ENCODE measurements around the gene CD300LB.

CD300LB gene

DNA sequence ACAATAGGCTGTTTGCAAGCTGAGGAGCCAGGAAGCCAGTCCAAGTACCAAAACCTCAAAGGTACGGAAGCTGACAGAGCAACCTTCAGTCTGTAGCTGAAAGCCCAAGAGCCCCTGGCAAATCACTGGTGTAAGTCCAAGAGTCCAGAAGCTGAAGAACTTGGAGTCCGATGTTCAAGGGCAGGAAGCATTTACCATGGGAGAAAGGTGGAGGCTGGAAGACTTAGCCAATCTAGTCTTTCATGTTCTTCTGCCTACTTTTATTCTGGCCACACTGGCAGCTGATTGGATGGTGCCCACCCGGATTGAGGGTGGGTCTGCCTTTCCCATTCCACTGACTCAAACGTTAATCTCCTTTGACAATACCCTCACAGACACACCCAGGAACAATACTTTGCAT lies 15.3 kb downstream of the CD300LB start:
- Histone ChIP-seq H2AFZ (no peak overlapping the region), H3K36me3 (ENCODE audit: control insufficient read depth, insufficient read depth, low read length) (no peaks in the 10 kb centered on the region), H3K9me3 (ENCODE audit: control insufficient read depth, low read length) (no peaks in the 10 kb centered on the region), H3K4me3 (ENCODE audit: low read depth, low read length) (no peak overlapping the region), H3K4me1 (no peaks in the 10 kb centered on the region), H3K4me2 (ENCODE audit: low read length) (no peak overlapping the region), H3K9ac (no peak overlapping the region), H3K79me2 (no peaks in the 10 kb centered on the region), H3K27me3 (ENCODE audit: control insufficient read depth, insufficient read depth, low read length) (no peaks in the 10 kb centered on the region), H3K27ac (no peak overlapping the region)
- TF ChIP-seq, protein P1, sequence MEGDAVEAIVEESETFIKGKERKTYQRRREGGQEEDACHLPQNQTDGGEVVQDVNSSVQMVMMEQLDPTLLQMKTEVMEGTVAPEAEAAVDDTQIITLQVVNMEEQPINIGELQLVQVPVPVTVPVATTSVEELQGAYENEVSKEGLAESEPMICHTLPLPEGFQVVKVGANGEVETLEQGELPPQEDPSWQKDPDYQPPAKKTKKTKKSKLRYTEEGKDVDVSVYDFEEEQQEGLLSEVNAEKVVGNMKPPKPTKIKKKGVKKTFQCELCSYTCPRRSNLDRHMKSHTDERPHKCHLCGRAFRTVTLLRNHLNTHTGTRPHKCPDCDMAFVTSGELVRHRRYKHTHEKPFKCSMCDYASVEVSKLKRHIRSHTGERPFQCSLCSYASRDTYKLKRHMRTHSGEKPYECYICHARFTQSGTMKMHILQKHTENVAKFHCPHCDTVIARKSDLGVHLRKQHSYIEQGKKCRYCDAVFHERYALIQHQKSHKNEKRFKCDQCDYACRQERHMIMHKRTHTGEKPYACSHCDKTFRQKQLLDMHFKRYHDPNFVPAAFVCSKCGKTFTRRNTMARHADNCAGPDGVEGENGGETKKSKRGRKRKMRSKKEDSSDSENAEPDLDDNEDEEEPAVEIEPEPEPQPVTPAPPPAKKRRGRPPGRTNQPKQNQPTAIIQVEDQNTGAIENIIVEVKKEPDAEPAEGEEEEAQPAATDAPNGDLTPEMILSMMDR (IDR thresholded peaks at IDR 0.05): no peak

DNA sequence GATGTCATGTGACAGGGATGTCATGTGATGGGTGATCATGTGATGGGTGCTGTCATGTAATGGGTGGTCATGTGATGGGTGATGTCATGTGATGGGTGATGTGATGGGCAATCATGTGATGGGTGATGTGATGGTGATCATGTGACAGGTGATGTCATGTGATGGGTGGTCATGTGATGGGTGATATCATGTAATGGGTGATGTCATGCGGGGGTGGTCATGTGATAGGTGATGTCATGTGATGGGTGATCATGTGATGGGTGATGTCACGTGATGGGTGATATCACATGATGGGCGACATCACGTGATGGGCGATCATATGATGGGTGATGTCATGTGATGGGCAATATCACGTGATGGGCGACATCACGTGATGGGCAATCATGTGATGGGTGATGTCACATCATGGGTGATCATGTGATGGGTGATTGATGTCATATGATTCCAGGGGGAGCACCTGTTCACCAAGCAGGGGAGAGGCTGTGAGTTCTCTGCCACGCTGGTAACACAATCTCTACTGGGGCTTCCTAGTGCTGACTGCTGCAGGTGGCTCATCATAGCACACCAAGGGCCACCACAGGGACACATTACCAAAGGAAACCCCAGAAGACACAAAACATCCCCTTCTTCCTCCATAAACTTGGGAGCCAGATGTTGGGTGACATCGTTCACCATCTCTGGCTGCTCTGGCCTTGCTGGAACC lies 16.5 kb downstream of the CD300LB start:
- H3K9ac ChIP-seq: no peak overlapping the region
- no peak overlapping the region for H3K4me3 ChIP-seq (ENCODE audit: low read depth, low read length)
- no peaks in the 10 kb centered on the region for H3K9me3 ChIP-seq (ENCODE audit: control insufficient read depth, low read length)
- no peak overlapping the region for H3K27ac ChIP-seq
- TF ChIP-seq, protein P1 (IDR thresholded peaks at IDR 0.05): no peak
- no peaks in the 10 kb centered on the region for H3K4me1 ChIP-seq
- no peak overlapping the region for H2AFZ ChIP-seq
- no peaks in the 10 kb centered on the region for H3K36me3 ChIP-seq (ENCODE audit: control insufficient read depth, insufficient read depth, low read length)
- H3K79me2 ChIP-seq: no peaks in the 10 kb centered on the region
- H3K27me3 ChIP-seq (ENCODE audit: control insufficient read depth, insufficient read depth, low read length): no peaks in the 10 kb centered on the region
- H3K4me2 ChIP-seq (ENCODE audit: low read length): no peak overlapping the region

DNA sequence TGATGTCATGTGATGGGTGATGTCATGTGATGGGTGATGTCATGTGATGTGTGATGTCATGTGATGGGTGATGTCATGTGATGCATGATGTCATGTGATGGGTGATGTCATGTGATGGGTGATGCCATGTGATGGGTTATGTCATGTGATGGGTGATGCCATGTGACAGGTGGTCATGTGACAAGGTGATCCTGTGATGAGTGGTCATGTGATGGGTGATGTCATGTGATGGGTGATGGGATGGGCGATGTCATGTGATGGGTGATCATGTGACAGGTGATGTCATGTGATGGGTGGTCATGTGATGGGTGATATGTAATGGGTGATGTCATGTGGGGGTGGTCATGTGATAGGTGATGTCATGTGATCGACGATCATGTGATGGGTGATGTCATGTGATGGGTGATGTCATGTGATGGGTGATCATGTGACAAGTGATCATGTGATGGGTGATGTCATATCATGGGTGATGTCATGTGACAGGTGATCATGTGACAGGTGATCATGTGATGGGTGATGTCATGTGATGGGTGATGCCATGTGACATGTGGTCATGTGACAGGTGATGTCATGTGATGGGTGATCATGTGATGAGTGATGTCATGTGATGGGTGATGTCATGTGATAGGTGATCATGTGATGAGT lies 17.2 kb downstream of the CD300LB start:
- no peaks in the 10 kb centered on the region for H3K36me3 ChIP-seq (ENCODE audit: control insufficient read depth, insufficient read depth, low read length)
- no peaks in the 10 kb centered on the region for H3K27me3 ChIP-seq (ENCODE audit: control insufficient read depth, insufficient read depth, low read length)
- H3K4me1 ChIP-seq: no peaks in the 10 kb centered on the region
- H3K9ac ChIP-seq: no peak overlapping the region
- no peak overlapping the region for H3K27ac ChIP-seq
- H3K4me2 ChIP-seq (ENCODE audit: low read length): no peak overlapping the region
- H3K79me2 ChIP-seq: no peaks in the 10 kb centered on the region
- H3K9me3 ChIP-seq (ENCODE audit: control insufficient read depth, low read length): no peaks in the 10 kb centered on the region
- no peak overlapping the region for H3K4me3 ChIP-seq (ENCODE audit: low read depth, low read length)
- no peak overlapping the region for H2AFZ ChIP-seq
- TF ChIP-seq, protein P1 (IDR thresholded peaks at IDR 0.05): no peak

DNA sequence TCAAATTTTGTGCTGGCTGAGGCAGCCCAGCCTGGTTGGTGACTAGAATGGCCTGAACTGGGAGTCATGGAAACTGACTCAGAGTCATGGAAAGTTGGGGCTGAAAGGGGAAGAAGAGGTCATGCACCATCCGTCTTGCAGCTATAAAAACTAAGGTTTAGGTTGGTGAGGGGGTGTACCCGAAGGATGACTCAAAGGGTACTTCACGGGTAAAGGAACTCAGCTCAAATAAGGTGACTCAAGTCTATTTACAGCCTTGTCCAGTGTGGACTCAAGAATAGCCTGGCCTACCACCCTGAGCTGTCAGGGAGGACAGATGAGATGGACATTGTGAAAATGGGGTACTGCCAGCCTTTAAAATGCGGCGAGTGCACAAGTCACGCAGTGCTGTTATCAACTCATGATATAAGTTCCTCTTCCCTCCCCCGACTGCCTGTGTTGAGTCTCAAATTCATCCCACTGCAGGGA lies 18.6 kb downstream of the CD300LB start:
- TF ChIP-seq, protein P1 (IDR thresholded peaks at IDR 0.05): no peak
- no peaks in the 10 kb centered on the region for H3K79me2 ChIP-seq
- no peaks in the 10 kb centered on the region for H3K4me1 ChIP-seq
- no peak overlapping the region for H3K9ac ChIP-seq
- H3K27me3 ChIP-seq (ENCODE audit: control insufficient read depth, insufficient read depth, low read length): no peaks in the 10 kb centered on the region
- H3K27ac ChIP-seq: no peak overlapping the region
- no peaks in the 10 kb centered on the region for H3K9me3 ChIP-seq (ENCODE audit: control insufficient read depth, low read length)
- no peaks in the 10 kb centered on the region for H3K36me3 ChIP-seq (ENCODE audit: control insufficient read depth, insufficient read depth, low read length)
- H3K4me3 ChIP-seq (ENCODE audit: low read depth, low read length): no peak overlapping the region
- H2AFZ ChIP-seq: no peak overlapping the region
- no peak overlapping the region for H3K4me2 ChIP-seq (ENCODE audit: low read length)

All from parathyroid adenoma (tissue), 2 donors.